ENCODE results near the gene CBLB. TPM values are rescaled to one million over a fixed set of nuclear protein-coding genes. Genes with fewer than 3 reads are reported as not detected.

CBLB gene
- total RNA-seq (2012; rRNA removed): 31.7 and 34.5 TPM in 2 replicates

GRCh38 chr3:105868742-105869530 lies at the start of gene CBLB:
TSS of gene CBLB (minus strand) at chr3:105869012. CDS start at chr3:105867577, 1,435 bp downstream.
- Histone ChIP-seq H3K4me1 (ENCODE audit: control insufficient read depth, insufficient read depth, low read length) (peaks cover 35% of the 10 kb centered on the region), H3K9ac (ENCODE audit: low read depth, low read length) (peak within 1 kb of the TSS; percentile 98), H3K27me3 (ENCODE audit: control insufficient read depth, insufficient read depth, low read length) (no peaks in the 10 kb centered on the region), H3K36me3 (ENCODE audit: insufficient read depth, low read length) (peaks cover 12% of the 10 kb centered on the region), H3K4me3 (ENCODE audit: low read length) (peak within 1 kb of the TSS; percentile 93), H3K4me2 (ENCODE audit: low read length) (peak within 1 kb of the TSS; percentile 86), H3K9me3 (replicated peaks; ENCODE audit: low read length) (no peaks in the 10 kb centered on the region)

DNA sequence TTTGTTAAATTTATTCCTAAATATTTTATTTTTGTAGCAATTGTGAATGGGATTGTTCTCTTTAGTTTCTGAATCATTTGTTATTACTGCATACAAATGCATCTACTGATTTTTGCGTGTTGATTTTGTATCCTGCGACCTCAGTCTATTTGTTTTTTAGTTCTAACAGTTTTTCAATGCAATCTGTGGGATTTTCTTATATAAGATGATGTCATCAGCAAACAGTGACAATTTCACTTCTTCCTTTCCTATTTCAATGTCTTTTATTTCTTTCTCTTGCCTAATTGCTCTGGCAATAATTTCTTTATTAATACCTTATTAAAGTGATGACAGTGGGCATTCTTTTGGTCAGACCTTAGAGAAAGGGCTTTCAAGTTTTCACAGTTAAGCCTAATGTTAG lies 48.0 kb upstream of the CBLB start:
- H3K4me3 ChIP-seq (ENCODE audit: low read length): no peak overlapping the region
- H3K36me3 ChIP-seq (ENCODE audit: insufficient read depth, low read length): no peaks in the 10 kb centered on the region
- H3K27me3 ChIP-seq (ENCODE audit: control insufficient read depth, insufficient read depth, low read length): no peaks in the 10 kb centered on the region
- no peak overlapping the region for H3K9ac ChIP-seq (ENCODE audit: low read depth, low read length)
- H3K4me1 ChIP-seq (ENCODE audit: control insufficient read depth, insufficient read depth, low read length): peaks cover 7% of the 10 kb centered on the region
- no peak overlapping the region for H3K4me2 ChIP-seq (ENCODE audit: low read length)
- peaks cover 3% of the 10 kb centered on the region for H3K9me3 ChIP-seq (replicated peaks; ENCODE audit: low read length)

- Histone ChIP-seq H3K27me3 (ENCODE audit: control insufficient read depth, insufficient read depth, low read length) (no peaks in the 10 kb centered on the region), H3K4me1 (ENCODE audit: control insufficient read depth, insufficient read depth, low read length) (peaks cover 7% of the 10 kb centered on the region), H3K9ac (ENCODE audit: low read depth, low read length) (no peak overlapping the region), H3K4me3 (ENCODE audit: low read length) (no peak overlapping the region), H3K9me3 (replicated peaks; ENCODE audit: low read length) (peaks cover 3% of the 10 kb centered on the region), H3K36me3 (ENCODE audit: insufficient read depth, low read length) (no peaks in the 10 kb centered on the region), H3K4me2 (ENCODE audit: low read length) (no peak overlapping the region)
These were observed 46.7 kb upstream of the CBLB start for GRCh38 chr3:105915524-105915923.

DNA sequence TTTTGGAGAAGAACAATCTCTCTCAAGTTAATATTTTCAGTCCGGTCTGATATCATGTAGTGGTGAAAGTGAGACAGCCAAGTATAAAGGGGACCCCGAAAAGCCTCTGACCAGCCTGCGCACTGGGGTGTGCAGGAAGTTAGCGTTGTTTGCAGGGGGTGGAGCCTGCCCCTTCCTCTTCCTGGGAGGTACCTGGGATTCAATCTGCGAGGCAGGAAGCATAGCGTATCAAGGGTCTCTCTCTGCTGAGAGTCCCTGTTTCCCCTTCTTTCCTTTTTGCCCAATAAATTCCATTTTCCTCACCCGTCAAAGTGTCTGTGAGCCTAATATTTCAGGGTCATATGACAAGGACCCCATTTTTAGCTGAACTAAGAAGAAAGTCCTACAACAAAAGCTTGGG lies 44.8 kb upstream of the CBLB start:
- Histone ChIP-seq H3K36me3 (ENCODE audit: insufficient read depth, low read length) (no peaks in the 10 kb centered on the region), H3K9me3 (replicated peaks; ENCODE audit: low read length) (peaks cover 3% of the 10 kb centered on the region), H3K4me3 (ENCODE audit: low read length) (no peak overlapping the region), H3K4me1 (ENCODE audit: control insufficient read depth, insufficient read depth, low read length) (peaks cover 7% of the 10 kb centered on the region), H3K27me3 (ENCODE audit: control insufficient read depth, insufficient read depth, low read length) (no peaks in the 10 kb centered on the region), H3K4me2 (ENCODE audit: low read length) (no peak overlapping the region), H3K9ac (ENCODE audit: low read depth, low read length) (no peak overlapping the region)

DNA sequence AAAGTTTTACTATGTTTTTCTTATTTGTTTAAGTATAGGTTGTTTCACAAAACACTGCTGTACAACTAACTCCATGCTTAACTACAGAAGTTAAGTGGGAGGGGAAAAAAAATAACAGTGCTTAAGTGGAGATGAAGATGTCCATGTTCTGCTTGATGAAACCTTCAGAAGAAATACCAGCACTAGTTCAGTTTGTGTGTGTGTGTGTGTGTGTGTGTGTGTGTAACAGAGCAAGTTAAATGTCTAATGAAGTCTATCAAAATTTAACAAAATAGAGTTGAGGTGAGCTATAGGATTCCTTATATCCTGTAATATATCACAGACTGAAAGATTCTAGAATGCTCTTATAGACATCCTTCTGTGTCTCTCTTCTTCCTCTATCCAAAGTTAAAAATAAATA lies 44.1 kb upstream of the CBLB start:
- Histone ChIP-seq H3K9me3 (replicated peaks; ENCODE audit: low read length) (peaks cover 3% of the 10 kb centered on the region), H3K36me3 (ENCODE audit: insufficient read depth, low read length) (no peaks in the 10 kb centered on the region), H3K9ac (ENCODE audit: low read depth, low read length) (no peak overlapping the region), H3K27me3 (ENCODE audit: control insufficient read depth, insufficient read depth, low read length) (no peaks in the 10 kb centered on the region), H3K4me1 (ENCODE audit: control insufficient read depth, insufficient read depth, low read length) (peaks cover 8% of the 10 kb centered on the region), H3K4me3 (ENCODE audit: low read length) (no peak overlapping the region), H3K4me2 (ENCODE audit: low read length) (no peak overlapping the region)

DNA sequence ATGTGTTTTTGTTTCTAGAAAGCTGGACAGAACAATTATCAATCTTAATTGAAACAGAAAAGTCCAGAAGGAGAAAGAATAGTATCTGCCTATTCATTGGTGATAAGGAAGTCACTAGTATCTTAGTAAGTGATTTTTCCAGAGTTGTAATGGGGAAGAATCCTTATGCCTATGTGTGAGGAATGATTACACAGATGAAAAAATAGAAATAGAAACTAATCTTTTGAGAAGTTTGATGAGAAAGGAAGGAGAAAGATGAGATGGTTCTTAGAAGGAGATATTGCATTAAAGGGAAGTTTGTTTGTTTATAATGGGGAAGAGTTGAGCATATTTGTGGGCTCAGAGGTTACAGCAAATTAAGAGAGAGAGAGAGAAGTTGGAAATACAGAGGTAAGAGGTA lies 42.7 kb upstream of the CBLB start:
- no peak overlapping the region for H3K9ac ChIP-seq (ENCODE audit: low read depth, low read length)
- H3K27me3 ChIP-seq (ENCODE audit: control insufficient read depth, insufficient read depth, low read length): no peaks in the 10 kb centered on the region

GRCh38 chr3:105907777-105908176 lies 39.0 kb upstream of the CBLB start:
- Histone ChIP-seq H3K27me3 (ENCODE audit: control insufficient read depth, insufficient read depth, low read length) (no peaks in the 10 kb centered on the region), H3K9ac (ENCODE audit: low read depth, low read length) (peak overlapping the region; percentile 72)

More for the DNA sequence above, 42.7 kb upstream of the CBLB start:
- no peak overlapping the region for H3K4me3 ChIP-seq (ENCODE audit: low read length)
- H3K9me3 ChIP-seq (replicated peaks; ENCODE audit: low read length): peaks cover 3% of the 10 kb centered on the region
- H3K4me1 ChIP-seq (ENCODE audit: control insufficient read depth, insufficient read depth, low read length): peaks cover 21% of the 10 kb centered on the region
- H3K4me2 ChIP-seq (ENCODE audit: low read length): no peak overlapping the region
- no peaks in the 10 kb centered on the region for H3K36me3 ChIP-seq (ENCODE audit: insufficient read depth, low read length)

GRCh38 chr3:105906836-105907235 lies 38.0 kb upstream of the CBLB start:
- Histone ChIP-seq H3K9ac (ENCODE audit: low read depth, low read length) (peak overlapping the region; percentile 79), H3K4me1 (ENCODE audit: control insufficient read depth, insufficient read depth, low read length) (peaks cover 35% of the 10 kb centered on the region), H3K4me2 (ENCODE audit: low read length) (no peak overlapping the region), H3K4me3 (ENCODE audit: low read length) (no peak overlapping the region), H3K9me3 (replicated peaks; ENCODE audit: low read length) (no peaks in the 10 kb centered on the region), H3K27me3 (ENCODE audit: control insufficient read depth, insufficient read depth, low read length) (no peaks in the 10 kb centered on the region), H3K36me3 (ENCODE audit: insufficient read depth, low read length) (no peaks in the 10 kb centered on the region)

More at GRCh38 chr3:105907777-105908176, 39.0 kb upstream of the CBLB start:
- no peak overlapping the region for H3K4me2 ChIP-seq (ENCODE audit: low read length)
- peaks cover 35% of the 10 kb centered on the region for H3K4me1 ChIP-seq (ENCODE audit: control insufficient read depth, insufficient read depth, low read length)
- H3K4me3 ChIP-seq (ENCODE audit: low read length): no peak overlapping the region
- H3K9me3 ChIP-seq (replicated peaks; ENCODE audit: low read length): no peaks in the 10 kb centered on the region
- no peaks in the 10 kb centered on the region for H3K36me3 ChIP-seq (ENCODE audit: insufficient read depth, low read length)

- peak overlapping the region; percentile 79 for H3K9ac ChIP-seq (ENCODE audit: low read depth, low read length)
These were observed 37.5 kb upstream of the CBLB start for GRCh38 chr3:105906345-105906744.

DNA sequence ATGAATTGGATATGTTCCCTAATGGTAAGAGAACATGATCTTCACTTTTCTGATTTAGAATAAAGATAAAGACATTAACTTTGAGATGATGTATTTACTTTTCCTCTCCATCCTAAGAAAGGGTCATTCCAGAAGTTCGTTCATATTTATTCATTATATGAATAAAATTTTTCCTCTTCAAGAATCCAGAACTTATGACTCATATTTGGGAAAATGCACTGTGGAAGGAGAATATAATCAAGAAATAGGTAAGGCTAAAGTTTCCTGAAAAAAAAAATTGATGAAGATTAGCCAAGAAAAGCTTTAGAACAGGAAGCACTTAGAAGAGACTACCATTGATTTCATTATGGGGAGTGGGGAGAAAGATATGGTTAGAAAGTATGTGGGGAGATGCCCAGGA lies 36.5 kb upstream of the CBLB start:
- H3K27me3 ChIP-seq (ENCODE audit: control insufficient read depth, insufficient read depth, low read length): no peaks in the 10 kb centered on the region
- H3K9ac ChIP-seq (ENCODE audit: low read depth, low read length): peak overlapping the region; percentile 79
- no peak overlapping the region for H3K4me2 ChIP-seq (ENCODE audit: low read length)
- no peaks in the 10 kb centered on the region for H3K9me3 ChIP-seq (replicated peaks; ENCODE audit: low read length)
- no peaks in the 10 kb centered on the region for H3K36me3 ChIP-seq (ENCODE audit: insufficient read depth, low read length)
- peaks cover 35% of the 10 kb centered on the region for H3K4me1 ChIP-seq (ENCODE audit: control insufficient read depth, insufficient read depth, low read length)
- no peak overlapping the region for H3K4me3 ChIP-seq (ENCODE audit: low read length)

More at GRCh38 chr3:105906345-105906744, 37.5 kb upstream of the CBLB start:
- Histone ChIP-seq H3K27me3 (ENCODE audit: control insufficient read depth, insufficient read depth, low read length) (no peaks in the 10 kb centered on the region), H3K4me2 (ENCODE audit: low read length) (peak overlapping the region; percentile 12), H3K4me1 (ENCODE audit: control insufficient read depth, insufficient read depth, low read length) (peaks cover 35% of the 10 kb centered on the region), H3K4me3 (ENCODE audit: low read length) (no peak overlapping the region), H3K36me3 (ENCODE audit: insufficient read depth, low read length) (no peaks in the 10 kb centered on the region), H3K9me3 (replicated peaks; ENCODE audit: low read length) (no peaks in the 10 kb centered on the region)

DNA sequence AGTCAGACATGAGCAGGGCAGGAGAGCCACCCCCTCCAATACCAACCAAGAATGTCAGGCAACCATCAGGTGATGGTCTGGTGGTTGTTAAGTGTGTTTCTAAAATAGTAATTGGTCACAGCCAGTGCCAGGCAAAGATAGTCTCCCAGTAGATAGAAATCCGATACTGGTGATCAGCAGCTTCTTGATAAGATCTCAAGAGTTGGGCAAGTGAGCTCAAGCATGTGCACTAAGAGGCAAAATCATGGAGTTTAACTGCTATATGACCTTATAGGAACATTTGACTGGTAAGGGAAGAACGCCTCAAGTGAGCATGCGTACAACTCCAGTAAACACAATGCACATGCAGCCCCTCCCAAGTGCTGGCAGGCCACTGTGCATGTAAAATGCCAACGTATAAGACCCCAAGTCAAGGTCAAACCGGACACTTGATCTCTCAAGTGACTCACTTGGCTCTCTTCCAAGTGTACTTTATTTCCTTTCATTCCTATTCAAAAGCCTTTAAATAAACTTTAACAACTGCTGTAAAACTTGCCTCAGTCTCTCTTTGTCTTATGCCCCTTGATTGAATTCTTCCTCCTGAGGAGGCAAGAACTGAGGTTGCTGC lies 36.0 kb upstream of the CBLB start:
- H3K4me1 ChIP-seq (ENCODE audit: control insufficient read depth, insufficient read depth, low read length): peaks cover 37% of the 10 kb centered on the region
- H3K9me3 ChIP-seq (replicated peaks; ENCODE audit: low read length): no peaks in the 10 kb centered on the region
- no peaks in the 10 kb centered on the region for H3K36me3 ChIP-seq (ENCODE audit: insufficient read depth, low read length)
- H3K4me2 ChIP-seq (ENCODE audit: low read length): no peak overlapping the region
- H3K27me3 ChIP-seq (ENCODE audit: control insufficient read depth, insufficient read depth, low read length): no peaks in the 10 kb centered on the region
- H3K4me3 ChIP-seq (ENCODE audit: low read length): no peak overlapping the region
- no peak overlapping the region for H3K9ac ChIP-seq (ENCODE audit: low read depth, low read length)
